A673 (cell line): ENCODE results near the gene S100B. TPM values are rescaled to one million over a fixed set of nuclear protein-coding genes. Genes with fewer than 3 reads are reported as not detected.

ENCODE experiments used
- BruUV-seq: library from RNA; stranded (reverse); fragments of 400-500 nt; replicated peaks from 2 replicates; lab custom pipeline; 2021; lab: Mats Ljungman, UMichigan
- CTCF ChIA-PET: fragments of 300-600 bp; sonication (Branson Sonifier 250); formaldehyde crosslinking; loops from one replicate; lab custom pipeline; 2022; ENCODE audit warnings: antibody characterized with exemption; lab: Charles Lee
- POLR2A ChIA-PET: fragments of 300-600 bp; sonication (Branson Sonifier 250); formaldehyde crosslinking; loops from one replicate; lab custom pipeline; 2022; ENCODE audit warnings: antibody characterized with exemption; ENCODE audit not compliant: low non-redundant PET; lab: Charles Lee
- DNase-seq: peaks from one replicate; pipeline ENCODE4 v3.0.0-alpha.2; 2015; ENCODE audit warnings: low spot score
- H3K27ac ChIP-seq: fragments of 200-600 bp; sonication (generic); 2 replicates; pipeline ENCODE4 v1.5.1; 2016; ENCODE audit warnings: mixed run types, low read depth, mild to moderate bottlenecking, mixed read lengths, antibody characterized with exemption, low read length; ENCODE audit not compliant: poor library complexity, severe bottlenecking
- H3K27me3 ChIP-seq: fragments of 200-600 bp; sonication (generic); replicated peaks from 2 replicates; pipeline ENCODE4 v1.6.1; 2017; ENCODE audit warnings: mixed run types, low read depth, mild to moderate bottlenecking, mixed read lengths, antibody characterized with exemption, low read length; ENCODE audit not compliant: insufficient read depth, poor library complexity
- H3K36me3 ChIP-seq: fragments of 200-600 bp; sonication (generic); 2 replicates; pipeline ENCODE4 v1.6.1; 2016; ENCODE audit warnings: mixed run types, mild to moderate bottlenecking, mixed read lengths, antibody characterized with exemption, low read length; ENCODE audit not compliant: insufficient read depth, poor library complexity, severe bottlenecking
- H3K4me1 ChIP-seq: fragments of 200-600 bp; sonication (generic); 2 replicates; pipeline ENCODE4 v1.6.1; 2017; ENCODE audit warnings: mixed run types, mild to moderate bottlenecking, mixed read lengths, antibody characterized with exemption, low read length; ENCODE audit not compliant: insufficient read depth, poor library complexity, severe bottlenecking
- H3K4me3 ChIP-seq: fragments of 200-600 bp; sonication (generic); 2 replicates; pipeline ENCODE4 v1.5.1; 2016; ENCODE audit warnings: low read depth, mixed run types, mild to moderate bottlenecking, mixed read lengths, low read length; ENCODE audit not compliant: poor library complexity, severe bottlenecking
- H3K9me3 ChIP-seq: fragments of 200-600 bp; sonication (generic); 2 replicates; pipeline ENCODE4 v1.6.1; 2016; ENCODE audit warnings: mixed run types, low read depth, mild to moderate bottlenecking, mixed read lengths, antibody characterized with exemption, low read length; ENCODE audit not compliant: poor library complexity, severe bottlenecking
- EZH2 ChIP-seq: fragments of 200-600 bp; sonication (generic); IDR thresholded peaks from 2 replicates; pipeline ENCODE4 v1.6.1; 2017; ENCODE audit warnings: borderline replicate concordance, low read depth, mild to moderate bottlenecking, mixed read lengths, antibody characterized with exemption, low read length; ENCODE audit not compliant: poor library complexity, severe bottlenecking
- intact Hi-C: fragments of 100-400 bp; cut with micrococcal nuclease; formaldehyde crosslinking; loops from one replicate; pipeline ENCODE4 v1.10.0; 2022; ENCODE audit not compliant: unreplicated experiment
- total RNA-seq: library from RNA; stranded (reverse); gene quantifications from 2 replicates; pipeline ENCODE4 v1.2.3, GENCODE V29; 2021
- TF ChIP-seq, protein P1 (sequence below): fragments of 300-800, 200-600 bp; sonication (generic); conservative IDR thresholded peaks from 2 replicates; pipeline ENCODE4 v1.5.1; 2017; ENCODE audit warnings: low read depth, mild to moderate bottlenecking, antibody characterized with exemption, low read length, moderate library complexity, mixed read lengths

Gene S100B
- total RNA-seq, 1 experiment from 2014 or later = not detected

GRCh38 chr21:46618738-46619379, 14.0 kb upstream of the S100B start:
- DNase-seq = no peak
- no peak for TF ChIP-seq EZH2
- TF ChIP-seq, protein P1, sequence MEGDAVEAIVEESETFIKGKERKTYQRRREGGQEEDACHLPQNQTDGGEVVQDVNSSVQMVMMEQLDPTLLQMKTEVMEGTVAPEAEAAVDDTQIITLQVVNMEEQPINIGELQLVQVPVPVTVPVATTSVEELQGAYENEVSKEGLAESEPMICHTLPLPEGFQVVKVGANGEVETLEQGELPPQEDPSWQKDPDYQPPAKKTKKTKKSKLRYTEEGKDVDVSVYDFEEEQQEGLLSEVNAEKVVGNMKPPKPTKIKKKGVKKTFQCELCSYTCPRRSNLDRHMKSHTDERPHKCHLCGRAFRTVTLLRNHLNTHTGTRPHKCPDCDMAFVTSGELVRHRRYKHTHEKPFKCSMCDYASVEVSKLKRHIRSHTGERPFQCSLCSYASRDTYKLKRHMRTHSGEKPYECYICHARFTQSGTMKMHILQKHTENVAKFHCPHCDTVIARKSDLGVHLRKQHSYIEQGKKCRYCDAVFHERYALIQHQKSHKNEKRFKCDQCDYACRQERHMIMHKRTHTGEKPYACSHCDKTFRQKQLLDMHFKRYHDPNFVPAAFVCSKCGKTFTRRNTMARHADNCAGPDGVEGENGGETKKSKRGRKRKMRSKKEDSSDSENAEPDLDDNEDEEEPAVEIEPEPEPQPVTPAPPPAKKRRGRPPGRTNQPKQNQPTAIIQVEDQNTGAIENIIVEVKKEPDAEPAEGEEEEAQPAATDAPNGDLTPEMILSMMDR = no peak
- ChIA-PET CTCF (no interaction called here), POLR2A (no interaction called here)
- Histone ChIP-seq H3K27ac (no peak overlapping the region), H3K4me1 (no peaks in the 10 kb centered on the region), H3K9me3 (no peaks in the 10 kb centered on the region), H3K4me3 (no peak overlapping the region), H3K36me3 (no peaks in the 10 kb centered on the region), H3K27me3 (no peaks in the 10 kb centered on the region)
- BruUV-seq = no TSS peak
- intact Hi-C loops = no loop called here

DNA sequence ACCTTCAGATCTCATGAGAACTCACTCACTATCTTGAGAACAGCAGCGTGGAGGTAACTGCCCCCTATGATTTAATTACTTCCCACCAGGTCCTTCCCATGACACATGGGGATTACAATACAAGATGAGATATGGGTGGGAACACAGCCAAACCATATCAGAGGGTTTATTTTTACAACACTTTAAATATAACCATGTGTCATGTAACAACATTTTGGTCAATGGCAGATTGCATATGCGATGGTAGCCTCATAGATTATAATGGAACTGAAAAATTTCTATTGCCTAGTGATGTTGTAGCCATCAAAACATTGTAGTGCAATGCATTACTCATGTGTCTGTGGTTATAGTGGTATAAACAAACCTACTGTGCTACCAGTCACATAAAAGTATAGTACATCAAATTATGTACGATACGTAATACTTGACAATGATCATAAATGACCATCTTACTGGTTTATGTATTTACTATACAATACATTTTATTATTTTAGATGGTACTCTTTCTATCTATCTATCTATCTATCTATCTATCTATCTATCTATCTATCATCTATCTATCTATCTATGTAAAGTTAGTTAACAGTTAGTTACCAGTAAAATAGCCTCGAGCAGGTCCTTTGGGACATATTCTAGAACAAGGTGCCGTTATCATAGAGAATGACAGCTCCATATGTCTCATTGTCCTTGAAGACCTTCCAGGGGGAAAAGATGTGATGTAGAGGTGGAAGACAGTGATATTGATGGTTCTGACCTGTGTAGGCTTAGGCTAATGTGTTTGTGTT, 12.6 kb upstream of the S100B start:
- no TSS peak for BruUV-seq
- CTCF ChIA-PET = no interaction called here
- TF ChIP-seq, protein P1 = no peak
- TF ChIP-seq EZH2 = no peak
- H3K9me3 ChIP-seq = no peaks in the 10 kb centered on the region
- H3K27me3 ChIP-seq = no peaks in the 10 kb centered on the region
- intact Hi-C loops = no loop called here
- H3K4me3 ChIP-seq = no peak overlapping the region
- H3K4me1 ChIP-seq = no peaks in the 10 kb centered on the region
- H3K36me3 ChIP-seq = no peaks in the 10 kb centered on the region
- no peak for DNase-seq
- POLR2A ChIA-PET = no interaction called here
- no peak overlapping the region for H3K27ac ChIP-seq

GRCh38 chr21:46616656-46617055, 11.8 kb upstream of the S100B start:
- Histone ChIP-seq H3K27ac (no peak overlapping the region), H3K4me1 (no peaks in the 10 kb centered on the region), H3K36me3 (no peaks in the 10 kb centered on the region), H3K27me3 (no peaks in the 10 kb centered on the region), H3K9me3 (no peaks in the 10 kb centered on the region), H3K4me3 (no peak overlapping the region)
- DNase-seq = no peak
- ChIA-PET POLR2A (no interaction called here), CTCF (no interaction called here)
- no peak for TF ChIP-seq EZH2
- TF ChIP-seq, protein P1 = no peak
- intact Hi-C loops = no loop called here
- BruUV-seq = no TSS peak
